Adrenal gland (tissue), 5 donors: ENCODE results near the gene PLSCR3.

Experiments
- CTCF ChIP-seq, 6 experiments: fragments of 450-650 bp in 4 of 6; fragments of 200-600 bp in 2 of 6; sonication (generic) in 1 of 6; IDR thresholded peaks; 1 replicate in 5 of 6; 2 replicates in 1 of 6; pipeline versions ENCODE4 v1.5.1 to v1.8.0; 2016 to 2021; ENCODE audit warnings: antibody characterized with exemption in 6 of 6, mild to moderate bottlenecking in 2 of 6, moderate library complexity in 1 of 6
- POLR2A ChIP-seq, 2 donors: fragments of 450-650 bp; IDR thresholded peaks; one replicate each; pipeline ENCODE4 v1.6.1; 2017; ENCODE audit warnings: antibody characterized with exemption in 2 of 2, mild to moderate bottlenecking in 2 of 2, moderate library complexity in 1 of 2
- donor health status: DM: no; HTN: no; CAD: no.

GRCh38 chr17:7442142-7442541, 47.8 kb upstream of the PLSCR3 start:
- TF ChIP-seq CTCF (IDR thresholded peaks at IDR 0.05) = no peak
- TF ChIP-seq POLR2A (IDR thresholded peaks at IDR 0.05) = no peak
